Liver (tissue), 9 donors: ENCODE measurements around the gene CCDC28B. TPM values are rescaled to one million over a fixed set of nuclear protein-coding genes. Genes with fewer than 3 reads are reported as not detected.
"Not testable (repeated sequence)": the region's sequence is repeated elsewhere in the genome, so short reads cannot be mapped to it uniquely, and the experiment has no call there.

Experiments used
- DNase-seq: peaks from one replicate; pipeline ENCODE4 v3.0.0-alpha.2; 2017; ENCODE audit warnings: low spot score
- H3K27ac ChIP-seq, 2 donors: one replicate each; pipeline ENCODE4 v1.7.0; 2013; ENCODE audit warnings: inconsistent platforms in 2 of 2, low read length in 2 of 2, control low read depth in 1 of 2, low read depth in 1 of 2, mild to moderate bottlenecking in 1 of 2
- H3K27me3 ChIP-seq, 4 donors: one replicate each; pipeline versions ENCODE4 v1.6.1 to v1.7.0; 2013; ENCODE audit warnings: low read length in 3 of 4, inconsistent platforms in 1 of 4, mild to moderate bottlenecking in 1 of 4, moderate library complexity in 1 of 4; ENCODE audit not compliant: control insufficient read depth in 4 of 4, insufficient read depth in 4 of 4
- H3K36me3 ChIP-seq, 4 donors: one replicate each; pipeline versions ENCODE4 v1.6.1 to v1.7.0; 2013; ENCODE audit warnings: low read length in 3 of 4, mild to moderate bottlenecking in 3 of 4, low read depth in 1 of 4, moderate library complexity in 1 of 4; ENCODE audit not compliant: control insufficient read depth in 4 of 4, insufficient read depth in 3 of 4
- H3K4me1 ChIP-seq, 4 donors: one replicate each; pipeline versions ENCODE4 v1.6.1 to v1.7.0; 2013; ENCODE audit warnings: low read length in 3 of 4, mild to moderate bottlenecking in 3 of 4, moderate library complexity in 1 of 4; ENCODE audit not compliant: control insufficient read depth in 4 of 4, insufficient read depth in 4 of 4
- H3K4me3 ChIP-seq, 3 donors: one replicate each; pipeline versions ENCODE4 v1.6.1 to v1.7.0; 2013; ENCODE audit warnings: low read length in 3 of 3, control low read depth in 1 of 3, low read depth in 1 of 3, mild to moderate bottlenecking in 1 of 3
- H3K9ac ChIP-seq, 2 donors: one replicate each; pipeline ENCODE4 v1.7.0; 2013; ENCODE audit warnings: low read length in 2 of 2, mild to moderate bottlenecking in 2 of 2, moderate library complexity in 2 of 2, control low read depth in 1 of 2, low read depth in 1 of 2
- H3K9me3 ChIP-seq, 4 donors: one replicate each; pipeline versions ENCODE4 v1.6.1 to v1.7.0; 2013; ENCODE audit warnings: low read length in 3 of 4; ENCODE audit not compliant: control insufficient read depth in 4 of 4
- ATF3 ChIP-seq: IDR thresholded peaks from 2 replicates; pipeline ENCODE4 v1.6.1; 2016; ENCODE audit warnings: antibody characterized with exemption
- EGR1 ChIP-seq, 2 donors: IDR thresholded peaks; 2 replicates each; pipeline ENCODE4 v1.6.1; 2016 to 2018; ENCODE audit warnings: antibody characterized with exemption in 2 of 2, low read depth in 2 of 2
- FOXA1 ChIP-seq: IDR thresholded peaks from 2 replicates; pipeline ENCODE4 v1.6.1; 2016; ENCODE audit warnings: antibody characterized with exemption
- FOXA2 ChIP-seq: IDR thresholded peaks from 2 replicates; pipeline ENCODE4 v1.6.1; 2016; ENCODE audit warnings: antibody characterized with exemption
- GABPA ChIP-seq, 2 donors: IDR thresholded peaks in 1 of 2; conservative IDR thresholded peaks in 1 of 2; 2 replicates each; pipeline ENCODE4 v1.6.1; 2016; ENCODE audit warnings: antibody characterized with exemption in 2 of 2, mild to moderate bottlenecking in 1 of 2, moderate library complexity in 1 of 2
- HNF4A ChIP-seq, 2 donors: conservative IDR thresholded peaks; 2 replicates each; pipeline ENCODE4 v1.6.1; 2016; ENCODE audit warnings: antibody characterized with exemption in 2 of 2, mild to moderate bottlenecking in 2 of 2
- HNF4G ChIP-seq: IDR thresholded peaks from 2 replicates; pipeline ENCODE4 v1.6.1; 2016; ENCODE audit warnings: antibody characterized with exemption
- JUND ChIP-seq, 2 donors: IDR thresholded peaks; 2 replicates each; pipeline ENCODE4 v1.6.1; 2016; ENCODE audit warnings: antibody characterized with exemption in 2 of 2
- NR2F2 ChIP-seq: IDR thresholded peaks from 2 replicates; pipeline ENCODE4 v1.6.1; 2016; ENCODE audit warnings: antibody characterized with exemption
- RAD21 ChIP-seq, 2 donors: IDR thresholded peaks; 2 replicates each; pipeline ENCODE4 v1.6.1; 2016; ENCODE audit warnings: antibody characterized with exemption in 2 of 2, mild to moderate bottlenecking in 2 of 2
- REST ChIP-seq: IDR thresholded peaks from 2 replicates; pipeline ENCODE4 v1.6.1; 2016; ENCODE audit warnings: antibody characterized with exemption, mild to moderate bottlenecking
- RXRA ChIP-seq, 2 donors: IDR thresholded peaks; 2 replicates each; pipeline ENCODE4 v1.6.1; 2017 to 2018; ENCODE audit warnings: antibody characterized with exemption in 2 of 2, mild to moderate bottlenecking in 1 of 2
- SP1 ChIP-seq: IDR thresholded peaks from 2 replicates; pipeline ENCODE4 v1.6.1; 2018; ENCODE audit warnings: antibody characterized with exemption, mild to moderate bottlenecking
- TAF1 ChIP-seq: conservative IDR thresholded peaks from 2 replicates; pipeline ENCODE4 v1.6.1; 2016; ENCODE audit warnings: antibody characterized with exemption, mild to moderate bottlenecking
- YY1 ChIP-seq: IDR thresholded peaks from 2 replicates; pipeline ENCODE4 v1.6.1; 2016; ENCODE audit warnings: antibody characterized with exemption, mild to moderate bottlenecking
- ZBTB33 ChIP-seq: IDR thresholded peaks from 2 replicates; pipeline ENCODE4 v1.6.1; 2016; ENCODE audit warnings: antibody characterized with exemption
- WGBS: extraction: QIAGEN DNeasy Blood & Tissue Kit; methylation state at CpG from one replicate; pipeline ENCODE4 v1.1.7; 2013; 5-methylcytosine and 5-hydroxymethylcytosine counted together
- polyA plus RNA-seq, 2 donors: library from polyadenylated mRNA; stranded (reverse) in 1 of 2; unstranded in 1 of 2; fragments of 200-250 nt in 1 of 2; fragments of >200 nt in 1 of 2; fragmentation: Nextera tagmentation in 1 of 2; extraction: Ambion mirVana in 1 of 2; gene quantifications; one replicate each; pipeline versions ENCODE4 v1.2.1 to v1.2.3, GENCODE V29; 2013 to 2015
- total RNA-seq, 2 donors: library from RNA; depleted of rRNA; stranded (reverse); fragments of >200 nt; gene quantifications; one replicate each; pipeline ENCODE4 v1.2.3, GENCODE V29; 2014
- TF ChIP-seq, protein P1 (sequence below): IDR thresholded peaks from 2 replicates; pipeline ENCODE4 v1.6.1; 2016; ENCODE audit warnings: antibody characterized with exemption
- donor health status: healthy.
- donor health status: healthy.
- donor health status: healthy.
- donor health status: healthy.
- donor health status: healthy.

The CCDC28B gene
- total and polyA plus RNA-seq, 4 donors = 0.75 to 20.6 (median 1.0) TPM

GRCh38 chr1:32159189-32159588, 41.2 kb upstream of the CCDC28B start (continued):
- TF ChIP-seq REST = no peak
- peak; percentile 39 to 51 for TF ChIP-seq HNF4A (conservative IDR thresholded peaks at IDR 0.05)
- TF ChIP-seq FOXA1 = no peak
- peak; percentile 21 to 45 for TF ChIP-seq RAD21 (IDR thresholded peaks at IDR 0.05)

GRCh38 chr1:32163405-32163804, 37.0 kb upstream of the CCDC28B start:
- DNase-seq = no peak
- H3K27ac ChIP-seq = no peak overlapping the region
- no peak overlapping the region for H3K9ac ChIP-seq
- 95% methylated on average over 2 of the region's 2 CpGs for WGBS
- peaks cover 0 to 13% (median 8%) of the 10 kb centered on the region in 4 donors for H3K4me1 ChIP-seq
- no peaks in the 10 kb centered on the region for H3K9me3 ChIP-seq
- peaks cover 19 to 57% (median 42%) of the 10 kb centered on the region in 4 donors for H3K36me3 ChIP-seq
- no peak overlapping the region for H3K4me3 ChIP-seq
- H3K27me3 ChIP-seq = no peaks in the 10 kb centered on the region
- TF ChIP-seq TAF1 = no peak
- TF ChIP-seq HNF4G = no peak
- no peak for TF ChIP-seq FOXA2

DNA sequence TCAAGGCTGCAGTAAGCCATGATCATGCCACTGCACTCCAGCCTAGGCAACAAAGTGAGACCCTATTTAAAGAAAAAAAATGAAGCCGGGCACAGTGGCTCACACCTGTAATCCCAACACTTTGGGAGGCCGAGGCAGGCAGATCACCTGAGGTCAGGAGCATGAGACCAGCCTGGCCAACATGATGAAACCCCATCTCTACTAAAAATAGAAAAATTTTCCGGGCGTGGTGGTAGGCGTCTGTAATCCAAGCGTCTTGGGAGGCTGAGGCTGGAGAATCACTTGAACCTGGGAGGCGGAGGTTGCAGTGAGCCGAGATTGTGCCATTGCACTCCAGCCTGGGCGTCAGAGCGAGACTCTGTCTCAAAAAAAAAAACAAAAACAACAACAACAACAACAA, 34.8 kb upstream of the CCDC28B start:
- peaks cover 19 to 69% (median 49%) of the 10 kb centered on the region in 4 donors for H3K36me3 ChIP-seq
- not testable (repeated sequence) for H3K27me3 ChIP-seq, DNase-seq, H3K9ac ChIP-seq, H3K27ac ChIP-seq, H3K9me3 ChIP-seq, H3K4me3 ChIP-seq, H3K4me1 ChIP-seq
- 97% methylated on average over 10 of the region's 10 CpGs for WGBS

DNA sequence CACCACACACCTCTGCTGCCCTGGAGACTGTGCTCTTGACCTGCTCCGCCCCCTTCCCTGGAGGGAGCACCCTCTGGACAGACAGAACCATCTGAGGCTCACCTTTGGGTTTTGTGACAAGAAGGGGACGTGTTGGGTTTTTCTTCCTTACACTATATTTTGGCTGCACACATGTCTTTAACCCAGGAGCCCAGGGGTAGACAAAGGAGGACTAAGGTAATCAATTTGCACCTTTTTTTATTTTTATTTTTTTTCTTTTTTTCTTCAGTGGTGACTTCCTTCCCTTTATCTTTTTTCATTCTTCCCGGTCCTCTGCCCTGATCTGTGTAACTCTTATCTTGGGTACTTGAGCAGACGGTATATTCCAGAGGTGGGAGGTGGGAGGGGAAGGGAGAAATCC, 29.4 kb upstream of the CCDC28B start:
- peaks cover 0 to 2% (median under 1%) of the 10 kb centered on the region in 4 donors for H3K4me1 ChIP-seq
- no peaks in the 10 kb centered on the region for H3K9me3 ChIP-seq
- H3K27me3 ChIP-seq = no peaks in the 10 kb centered on the region
- no peak overlapping the region for H3K4me3 ChIP-seq
- no peak overlapping the region for H3K27ac ChIP-seq
- DNase-seq = no peak
- H3K36me3 ChIP-seq = peaks cover 10 to 57% (median 51%) of the 10 kb centered on the region in 4 donors
- WGBS = 88% methylated on average over 4 of the region's 4 CpGs
- no peak overlapping the region for H3K9ac ChIP-seq
- TF ChIP-seq, protein P1, sequence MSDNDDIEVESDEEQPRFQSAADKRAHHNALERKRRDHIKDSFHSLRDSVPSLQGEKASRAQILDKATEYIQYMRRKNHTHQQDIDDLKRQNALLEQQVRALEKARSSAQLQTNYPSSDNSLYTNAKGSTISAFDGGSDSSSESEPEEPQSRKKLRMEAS = no peak
- TF ChIP-seq ZBTB33 (no peak), ATF3 (no peak), TAF1 (no peak), REST (no peak), YY1 (no peak), GABPA (IDR thresholded peaks at IDR 0.05 in 1 of 2, conservative IDR thresholded peaks at IDR 0.05 in 1 of 2) (no peak), HNF4G (no peak), NR2F2 (no peak), RAD21 (IDR thresholded peaks at IDR 0.05) (no peak), HNF4A (conservative IDR thresholded peaks at IDR 0.05) (no peak), FOXA1 (no peak), SP1 (no peak), JUND (IDR thresholded peaks at IDR 0.05) (no peak), EGR1 (IDR thresholded peaks at IDR 0.05; ENCODE audit: low read depth in 2 of 2) (no peak), RXRA (IDR thresholded peaks at IDR 0.05) (no peak), FOXA2 (no peak)
